Caco-2 (cell line): ENCODE measurements around the gene TMEM252. TPM values are rescaled to one million over a fixed set of nuclear protein-coding genes. Genes with fewer than 3 reads are reported as not detected.

Source experiments
- Bru-seq: library from RNA; stranded (reverse); fragments of 400-500 nt; gene quantifications from one replicate; lab custom pipeline; 2021; lab: Mats Ljungman, UMichigan
- BruChase-seq, 2 experiments: library from RNA; stranded (reverse); fragments of 400-500 nt; gene quantifications; one replicate each; lab custom pipeline; 2021; lab: Mats Ljungman, UMichigan
- BruUV-seq: library from RNA; stranded (reverse); fragments of 400-500 nt; replicated peaks from 2 replicates; lab custom pipeline; 2021; lab: Mats Ljungman, UMichigan
- CTCF ChIA-PET: fragments of 300-600 bp; sonication (Branson Sonifier 250); formaldehyde crosslinking; loops from one replicate; lab custom pipeline; 2022; ENCODE audit warnings: antibody characterized with exemption; lab: Charles Lee
- POLR2A ChIA-PET: fragments of 300-600 bp; sonication (Branson Sonifier 250); formaldehyde crosslinking; loops from one replicate; lab custom pipeline; 2022; ENCODE audit warnings: antibody characterized with exemption; lab: Charles Lee
- DNase-seq, 2 experiments: peaks; one replicate each; pipeline versions ENCODE4 v3.0.0 to v3.0.0-alpha.2; 2020 to 2022
- H3K27me3 ChIP-seq: replicated peaks from 2 replicates; pipeline ENCODE4 v1.6.0; 2011; ENCODE audit warnings: low read length; ENCODE audit not compliant: control insufficient read depth, insufficient read depth
- H3K36me3 ChIP-seq: 2 replicates; pipeline ENCODE4 v1.5.1; 2011; ENCODE audit warnings: low read length; ENCODE audit not compliant: control insufficient read depth, insufficient read depth
- H3K4me1 ChIP-seq: fragments of 250-450 bp; sonication (Bioruptor Pico); 2 replicates; pipeline ENCODE4 v1.5.1; 2020; ENCODE audit warnings: mild to moderate bottlenecking
- H3K4me3 ChIP-seq: 2 replicates; pipeline ENCODE4 v1.5.1; 2011; ENCODE audit warnings: low read depth, mild to moderate bottlenecking, control low read depth, low read length
- H3K9me3 ChIP-seq: fragments of 250-450 bp; sonication (Bioruptor Pico); 2 replicates; pipeline ENCODE4 v1.5.1; 2020; ENCODE audit warnings: mild to moderate bottlenecking, moderate library complexity
- H3K27ac Mint-ChIP-seq: one replicate; pipeline ENCODE4 v1.8.0; 2022; ENCODE audit warnings: mixed read lengths; ENCODE audit not compliant: unreplicated experiment
- H3K27me3 Mint-ChIP-seq: one replicate; pipeline ENCODE4 v1.8.0; 2022; ENCODE audit warnings: mixed read lengths; ENCODE audit not compliant: insufficient read depth, unreplicated experiment
- H3K36me3 Mint-ChIP-seq: one replicate; pipeline ENCODE4 v1.8.0; 2022; ENCODE audit warnings: mild to moderate bottlenecking, mixed read lengths; ENCODE audit not compliant: insufficient read depth, unreplicated experiment
- H3K4me1 Mint-ChIP-seq: one replicate; pipeline ENCODE4 v1.8.0; 2022; ENCODE audit warnings: low read depth, mixed read lengths; ENCODE audit not compliant: unreplicated experiment
- H3K4me3 Mint-ChIP-seq: one replicate; pipeline ENCODE4 v1.8.0; 2022; ENCODE audit warnings: mild to moderate bottlenecking, moderate library complexity, mixed read lengths; ENCODE audit not compliant: unreplicated experiment
- H3K9me3 Mint-ChIP-seq: one replicate; pipeline ENCODE4 v1.8.0; 2022; ENCODE audit warnings: mixed read lengths; ENCODE audit not compliant: unreplicated experiment
- intact Hi-C: fragments of 100-400 bp; cut with micrococcal nuclease; formaldehyde crosslinking; loops from one replicate; pipeline ENCODE4 v1.10.0; 2022; ENCODE audit not compliant: unreplicated experiment
- long read RNA-seq: library from polyadenylated mRNA; stranded (forward); transcript quantifications from one replicate; pipeline ENCODE4 v2.0.0, GENCODE V29; 2022
- total RNA-seq: library from RNA; stranded (reverse); gene quantifications from 2 replicates; pipeline ENCODE4 v1.2.3, GENCODE V29; 2022
- TF ChIP-seq, protein P1 (sequence below), 2 experiments: fragments of 200-600 bp in 1 of 2; IDR thresholded peaks; 1 replicate in 1 of 2; 2 replicates in 1 of 2; pipeline versions ENCODE4 v1.5.1 to v1.8.0; 2011 to 2022; ENCODE audit warnings: antibody characterized with exemption in 1 of 2, control low read depth in 1 of 2, inconsistent platforms in 1 of 2, low read depth in 1 of 2, low read length in 1 of 2, mild to moderate bottlenecking in 1 of 2, moderate library complexity in 1 of 2; ENCODE audit not compliant: insufficient read depth in 1 of 2, severe bottlenecking in 1 of 2, unreplicated experiment in 1 of 2

The TMEM252 gene, protein sequence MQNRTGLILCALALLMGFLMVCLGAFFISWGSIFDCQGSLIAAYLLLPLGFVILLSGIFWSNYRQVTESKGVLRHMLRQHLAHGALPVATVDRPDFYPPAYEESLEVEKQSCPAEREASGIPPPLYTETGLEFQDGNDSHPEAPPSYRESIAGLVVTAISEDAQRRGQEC
- not detected in 2 replicates for total RNA-seq
- Bru-seq, nascent RNA: not detected
- not detected for BruChase-seq, experiment 1, labeled RNA remaining after a 2-hour chase
- not detected for BruChase-seq, experiment 2, labeled RNA remaining after a 6-hour chase
- long read RNA-seq: 0 reads

DNA sequence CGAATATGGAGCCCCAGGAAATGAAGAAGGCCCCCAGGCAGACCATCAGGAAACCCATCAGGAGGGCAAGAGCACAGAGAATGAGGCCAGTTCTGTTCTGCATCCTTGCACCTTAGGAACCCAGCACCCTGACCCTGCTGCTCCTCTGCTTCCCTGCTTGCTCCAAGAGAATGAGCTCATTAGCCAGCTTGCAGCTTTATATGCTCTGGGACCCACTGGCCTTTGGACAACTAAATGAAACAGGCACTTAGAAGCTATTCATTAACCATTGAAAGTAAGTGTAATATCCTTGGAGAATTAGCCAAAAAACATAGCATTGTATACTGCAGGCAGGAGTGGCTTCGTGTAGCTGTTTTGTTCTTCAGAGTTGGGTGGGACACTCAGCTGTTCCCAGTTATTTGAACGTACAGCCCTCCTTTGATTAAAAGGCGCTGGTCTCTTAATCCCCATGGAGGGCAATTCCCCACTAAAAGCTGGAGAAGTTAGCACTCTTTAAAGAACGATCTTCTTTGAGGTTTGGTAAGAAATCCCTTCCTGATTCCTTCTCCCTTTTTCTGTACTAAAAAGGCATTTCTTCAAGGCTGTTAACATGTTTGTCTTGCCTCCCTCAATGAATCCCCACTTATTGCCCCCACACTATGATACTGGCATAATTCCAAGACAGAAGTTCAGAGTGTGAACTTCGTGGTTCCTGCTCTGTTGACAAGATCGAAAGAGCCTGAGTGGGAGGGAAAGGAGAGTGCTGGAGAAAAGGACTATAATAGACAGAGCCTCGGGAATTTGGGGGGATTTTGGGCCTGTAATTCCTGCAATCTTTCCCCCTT, at the start of gene TMEM252:
Gene TMEM252 (minus strand): TSS at position 172 of the 824 bp plus-strand sequence. CDS start 69 bp downstream, at position 103.
- BruUV-seq: no TSS peak
- H3K4me3 Mint-ChIP-seq: no peak within 1 kb of the TSS
- H3K36me3 Mint-ChIP-seq: no peaks in the 10 kb centered on the region
- no peaks in the 10 kb centered on the region for H3K9me3 Mint-ChIP-seq
- Histone ChIP-seq H3K36me3 (no peaks in the 10 kb centered on the region), H3K4me3 (no peak within 1 kb of the TSS), H3K27me3 (no peaks in the 10 kb centered on the region), H3K4me1 (no peaks in the 10 kb centered on the region), H3K9me3 (no peaks in the 10 kb centered on the region)
- CTCF ChIA-PET: no interaction called here
- DNase-seq: no peak
- H3K27me3 Mint-ChIP-seq: no peaks in the 10 kb centered on the region
- no peaks in the 10 kb centered on the region for H3K4me1 Mint-ChIP-seq
- no peak within 1 kb of the TSS for H3K27ac Mint-ChIP-seq
- intact Hi-C loops: no loop called here
- TF ChIP-seq, protein P1, sequence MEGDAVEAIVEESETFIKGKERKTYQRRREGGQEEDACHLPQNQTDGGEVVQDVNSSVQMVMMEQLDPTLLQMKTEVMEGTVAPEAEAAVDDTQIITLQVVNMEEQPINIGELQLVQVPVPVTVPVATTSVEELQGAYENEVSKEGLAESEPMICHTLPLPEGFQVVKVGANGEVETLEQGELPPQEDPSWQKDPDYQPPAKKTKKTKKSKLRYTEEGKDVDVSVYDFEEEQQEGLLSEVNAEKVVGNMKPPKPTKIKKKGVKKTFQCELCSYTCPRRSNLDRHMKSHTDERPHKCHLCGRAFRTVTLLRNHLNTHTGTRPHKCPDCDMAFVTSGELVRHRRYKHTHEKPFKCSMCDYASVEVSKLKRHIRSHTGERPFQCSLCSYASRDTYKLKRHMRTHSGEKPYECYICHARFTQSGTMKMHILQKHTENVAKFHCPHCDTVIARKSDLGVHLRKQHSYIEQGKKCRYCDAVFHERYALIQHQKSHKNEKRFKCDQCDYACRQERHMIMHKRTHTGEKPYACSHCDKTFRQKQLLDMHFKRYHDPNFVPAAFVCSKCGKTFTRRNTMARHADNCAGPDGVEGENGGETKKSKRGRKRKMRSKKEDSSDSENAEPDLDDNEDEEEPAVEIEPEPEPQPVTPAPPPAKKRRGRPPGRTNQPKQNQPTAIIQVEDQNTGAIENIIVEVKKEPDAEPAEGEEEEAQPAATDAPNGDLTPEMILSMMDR (IDR thresholded peaks at IDR 0.05; ENCODE audit: insufficient read depth in 1 of 2, low read depth in 1 of 2, low read length in 1 of 2, severe bottlenecking in 1 of 2, unreplicated experiment in 1 of 2): no peak
- POLR2A ChIA-PET: no interaction called here

DNA sequence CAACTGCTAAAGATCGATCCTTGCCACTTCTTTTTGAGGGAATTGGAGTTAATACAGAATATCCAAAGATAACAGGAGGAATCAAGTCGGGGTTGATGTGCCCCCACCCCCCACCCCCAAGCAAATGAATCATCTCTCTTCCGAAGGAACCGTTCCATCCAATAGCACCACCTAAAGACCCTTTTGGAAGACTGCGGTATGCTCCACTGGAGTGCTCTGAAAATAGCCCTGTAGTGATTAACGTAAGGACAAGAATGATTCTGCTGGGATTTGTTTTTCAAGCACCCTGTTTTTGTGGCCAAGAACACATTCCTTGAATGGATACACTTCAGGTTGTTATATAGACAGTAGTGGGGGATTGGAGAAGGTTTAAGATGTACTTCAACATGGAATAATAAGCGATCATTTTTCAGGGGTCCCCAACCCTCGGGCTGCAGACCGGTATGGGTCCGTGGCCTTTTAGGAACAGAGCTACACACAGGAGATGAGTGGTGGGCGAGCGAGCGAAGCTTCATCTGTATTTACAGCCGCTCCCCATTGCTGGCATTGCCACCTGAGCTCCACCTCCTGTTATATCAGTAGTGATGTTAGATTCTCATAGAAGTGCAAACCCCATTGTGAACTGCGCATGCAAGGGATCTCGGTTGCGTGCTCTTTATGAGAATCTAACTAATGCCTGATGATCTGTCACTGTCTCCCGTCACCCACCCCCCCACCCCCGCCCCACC, 44.5 kb upstream of the TMEM252 start:
- intact Hi-C loops: loop anchor here (2.0 to 10.0 kb wide), 2 partner anchors 260 to 414 kb away; no protein-coding TSS in a partner anchor
- no peak for DNase-seq
- TF ChIP-seq, protein P1 (IDR thresholded peaks at IDR 0.05; ENCODE audit: insufficient read depth in 1 of 2, low read depth in 1 of 2, low read length in 1 of 2, severe bottlenecking in 1 of 2, unreplicated experiment in 1 of 2): no peak
- no peaks in the 10 kb centered on the region for H3K27me3 Mint-ChIP-seq
- no peak overlapping the region for H3K4me3 ChIP-seq
- H3K4me3 Mint-ChIP-seq: no peak overlapping the region
- H3K36me3 Mint-ChIP-seq: no peaks in the 10 kb centered on the region
- no peaks in the 10 kb centered on the region for H3K9me3 ChIP-seq
- H3K27ac Mint-ChIP-seq: no peak overlapping the region
- no peaks in the 10 kb centered on the region for H3K4me1 ChIP-seq
- H3K4me1 Mint-ChIP-seq: no peaks in the 10 kb centered on the region
- H3K27me3 ChIP-seq: no peaks in the 10 kb centered on the region
- H3K36me3 ChIP-seq: no peaks in the 10 kb centered on the region
- BruUV-seq: no TSS peak
- ChIA-PET POLR2A (no interaction called here), CTCF (interaction anchor here (0.6 kb wide), 1 partner anchor 586 kb away, joined by 3 read pairs; no protein-coding TSS in a partner anchor)
- H3K9me3 Mint-ChIP-seq: no peaks in the 10 kb centered on the region
